ENCODE data around the gene SLAMF7.
A peak's percentile ranks its signal among the peaks of the same experiment; 100 is the strongest.
"Not testable (repeated sequence)": the region's sequence is repeated elsewhere in the genome, so short reads cannot be mapped to it uniquely, and the experiment has no call there.

Gene SLAMF7

GRCh38 chr1:160739098-160739511 lies at the start of gene SLAMF7:
SLAMF7 (plus strand) TSS chr1:160739247; CDS start chr1:160739302, 55 bp downstream.
- DNase-seq (ENCODE audit: extremely low read depth in 1 of 2, low read depth in 1 of 2), result no peak

GRCh38 chr1:160692390-160692789 lies 46.7 kb upstream of the SLAMF7 start:
- DNase-seq (ENCODE audit: extremely low read depth in 1 of 2, low read depth in 1 of 2), result not testable (repeated sequence)

GRCh38 chr1:160702100-160702499 lies 36.9 kb upstream of the SLAMF7 start:
- DNase-seq (ENCODE audit: extremely low read depth in 1 of 2, low read depth in 1 of 2), result no peak

- DNase-seq (ENCODE audit: extremely low read depth in 1 of 2, low read depth in 1 of 2), result no peak
Observed at GRCh38 chr1:160704250-160704649, 34.8 kb upstream of the SLAMF7 start.

- not testable (repeated sequence) for DNase-seq (ENCODE audit: extremely low read depth in 1 of 2, low read depth in 1 of 2)
Observed at GRCh38 chr1:160705212-160705621, 33.8 kb upstream of the SLAMF7 start.

- no peak for DNase-seq (ENCODE audit: extremely low read depth in 1 of 2, low read depth in 1 of 2)
Observed at GRCh38 chr1:160705742-160706141, 33.3 kb upstream of the SLAMF7 start.

- DNase-seq (ENCODE audit: extremely low read depth in 1 of 2, low read depth in 1 of 2), result no peak
Observed at GRCh38 chr1:160706526-160707235, 32.4 kb upstream of the SLAMF7 start.

- no peak for DNase-seq (ENCODE audit: extremely low read depth in 1 of 2, low read depth in 1 of 2)
Observed at GRCh38 chr1:160707236-160708064, 31.6 kb upstream of the SLAMF7 start.

- DNase-seq (ENCODE audit: extremely low read depth in 1 of 2, low read depth in 1 of 2), result no peak
Observed at GRCh38 chr1:160708118-160708517, 30.9 kb upstream of the SLAMF7 start.

GRCh38 chr1:160708801-160709200 lies 30.2 kb upstream of the SLAMF7 start:
- DNase-seq (ENCODE audit: extremely low read depth in 1 of 2, low read depth in 1 of 2), result no peak

GRCh38 chr1:160709715-160710114 lies 29.3 kb upstream of the SLAMF7 start:
- no peak for DNase-seq (ENCODE audit: extremely low read depth in 1 of 2, low read depth in 1 of 2)

- DNase-seq (ENCODE audit: extremely low read depth in 1 of 2, low read depth in 1 of 2), result no peak
Observed at GRCh38 chr1:160710517-160711252, 28.4 kb upstream of the SLAMF7 start.

- DNase-seq (ENCODE audit: extremely low read depth in 1 of 2, low read depth in 1 of 2), result no peak
Observed at GRCh38 chr1:160711276-160711601, 27.8 kb upstream of the SLAMF7 start.

GRCh38 chr1:160711602-160712311 lies 27.3 kb upstream of the SLAMF7 start, which contains the start of gene CD48:
CD48 (minus strand) TSS chr1:160711822; CDS start chr1:160711763, 59 bp downstream.
- DNase-seq (ENCODE audit: extremely low read depth in 1 of 2, low read depth in 1 of 2), result peak in 1 of 2 donors; percentile 17

GRCh38 chr1:160712525-160713080 lies 26.4 kb upstream of the SLAMF7 start:
- not testable (repeated sequence) for DNase-seq (ENCODE audit: extremely low read depth in 1 of 2, low read depth in 1 of 2)

GRCh38 chr1:160713161-160713560 lies 25.9 kb upstream of the SLAMF7 start:
- no peak for DNase-seq (ENCODE audit: extremely low read depth in 1 of 2, low read depth in 1 of 2)

GRCh38 chr1:160714034-160714648 lies 24.9 kb upstream of the SLAMF7 start:
- DNase-seq (ENCODE audit: extremely low read depth in 1 of 2, low read depth in 1 of 2), result not testable (repeated sequence)

GRCh38 chr1:160716013-160716412 lies 23.0 kb upstream of the SLAMF7 start:
- no peak for DNase-seq (ENCODE audit: extremely low read depth in 1 of 2, low read depth in 1 of 2)

GRCh38 chr1:160717306-160717705 lies 21.7 kb upstream of the SLAMF7 start:
- DNase-seq (ENCODE audit: extremely low read depth in 1 of 2, low read depth in 1 of 2), result no peak

- DNase-seq (ENCODE audit: extremely low read depth in 1 of 2, low read depth in 1 of 2), result no peak
Observed at GRCh38 chr1:160718210-160718609, 20.8 kb upstream of the SLAMF7 start.

Data from activated CD8-positive, alpha-beta memory T cell treated with anti-CD3 and anti-CD28 coated beads for 1 hour (primary cell).